ENCODE measurements around the gene CYLD.

DNA sequence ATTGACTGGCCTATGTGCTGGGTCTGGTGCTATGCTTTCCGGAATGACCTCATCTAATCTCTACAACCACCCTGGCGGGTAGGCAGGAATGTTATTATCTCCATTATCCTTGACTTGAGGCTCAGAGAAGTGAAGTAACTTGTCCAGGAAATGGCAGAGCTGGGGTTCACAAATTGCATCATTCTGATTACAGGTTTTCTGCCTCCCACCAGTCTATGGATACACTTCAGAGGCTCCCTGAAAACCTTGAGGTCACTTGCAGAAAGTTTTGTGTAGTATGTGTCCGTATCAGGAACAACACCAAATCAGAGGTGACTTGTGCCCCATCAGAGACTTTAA lies 29.4 kb upstream of the CYLD start:
- TF ChIP-seq, protein P1, sequence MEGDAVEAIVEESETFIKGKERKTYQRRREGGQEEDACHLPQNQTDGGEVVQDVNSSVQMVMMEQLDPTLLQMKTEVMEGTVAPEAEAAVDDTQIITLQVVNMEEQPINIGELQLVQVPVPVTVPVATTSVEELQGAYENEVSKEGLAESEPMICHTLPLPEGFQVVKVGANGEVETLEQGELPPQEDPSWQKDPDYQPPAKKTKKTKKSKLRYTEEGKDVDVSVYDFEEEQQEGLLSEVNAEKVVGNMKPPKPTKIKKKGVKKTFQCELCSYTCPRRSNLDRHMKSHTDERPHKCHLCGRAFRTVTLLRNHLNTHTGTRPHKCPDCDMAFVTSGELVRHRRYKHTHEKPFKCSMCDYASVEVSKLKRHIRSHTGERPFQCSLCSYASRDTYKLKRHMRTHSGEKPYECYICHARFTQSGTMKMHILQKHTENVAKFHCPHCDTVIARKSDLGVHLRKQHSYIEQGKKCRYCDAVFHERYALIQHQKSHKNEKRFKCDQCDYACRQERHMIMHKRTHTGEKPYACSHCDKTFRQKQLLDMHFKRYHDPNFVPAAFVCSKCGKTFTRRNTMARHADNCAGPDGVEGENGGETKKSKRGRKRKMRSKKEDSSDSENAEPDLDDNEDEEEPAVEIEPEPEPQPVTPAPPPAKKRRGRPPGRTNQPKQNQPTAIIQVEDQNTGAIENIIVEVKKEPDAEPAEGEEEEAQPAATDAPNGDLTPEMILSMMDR (IDR thresholded peaks at IDR 0.05) = no peak
- no peak for TF ChIP-seq POLR2A (IDR thresholded peaks at IDR 0.05)
